Lung (tissue), 12 donors: ENCODE measurements around the gene DGCR2. TPM values are rescaled to one million over a fixed set of nuclear protein-coding genes. Genes with fewer than 3 reads are reported as not detected.

Experiments used
- ATAC-seq: fragments of 200-7000 bp; cut with Tn5 transposase; one replicate; pipeline ENCODE4 v1.9.1; 2020; ENCODE audit warnings: moderate number of reproducible peaks; ENCODE audit not compliant: insufficient read depth, low FRiP score
- DNase-seq, 3 donors: peaks; one replicate each; pipeline ENCODE4 v3.0.0-alpha.2; 2013 to 2017
- H3K27ac ChIP-seq, 2 donors: one replicate each; pipeline ENCODE4 v1.5.1; 2013; ENCODE audit warnings: mild to moderate bottlenecking in 2 of 2, moderate library complexity in 2 of 2, control low read depth in 1 of 2, inconsistent platforms in 1 of 2, low read depth in 1 of 2, low read length in 1 of 2
- H3K27me3 ChIP-seq, 3 donors: one replicate each; pipeline ENCODE4 v1.5.1; 2013; ENCODE audit warnings: low read length in 2 of 3; ENCODE audit not compliant: control insufficient read depth in 3 of 3, insufficient read depth in 3 of 3
- H3K36me3 ChIP-seq, 4 donors: one replicate each; pipeline ENCODE4 v1.5.1; 2013; ENCODE audit warnings: low read length in 4 of 4, mild to moderate bottlenecking in 1 of 4, moderate library complexity in 1 of 4; ENCODE audit not compliant: control insufficient read depth in 4 of 4, insufficient read depth in 4 of 4
- H3K4me1 ChIP-seq, 5 donors: one replicate each; pipeline ENCODE4 v1.5.1; 2013; ENCODE audit warnings: low read length in 5 of 5, mild to moderate bottlenecking in 2 of 5, moderate library complexity in 1 of 5; ENCODE audit not compliant: control insufficient read depth in 5 of 5, insufficient read depth in 5 of 5
- H3K4me3 ChIP-seq: one replicate; pipeline ENCODE4 v1.5.1; 2013; ENCODE audit warnings: mild to moderate bottlenecking, control low read depth, moderate library complexity
- H3K9ac ChIP-seq, 2 donors: one replicate each; pipeline ENCODE4 v1.5.1; 2013; ENCODE audit warnings: low read length in 2 of 2, control low read depth in 1 of 2; ENCODE audit not compliant: insufficient read depth in 1 of 2
- H3K9me3 ChIP-seq, 4 donors: one replicate each; pipeline ENCODE4 v1.5.1; 2013; ENCODE audit warnings: low read length in 3 of 4, mild to moderate bottlenecking in 1 of 4, moderate library complexity in 1 of 4; ENCODE audit not compliant: control insufficient read depth in 4 of 4, insufficient read depth in 3 of 4
- WGBS, 2 donors: extraction: QIAGEN DNeasy Blood & Tissue Kit; methylation state at CpG; one replicate each; pipeline ENCODE4 v1.1.7; 2013; 5-methylcytosine and 5-hydroxymethylcytosine counted together
- polyA plus RNA-seq, 2 donors: library from polyadenylated mRNA; stranded (reverse); fragments of 200-250 nt; gene quantifications; one replicate each; pipeline ENCODE4 v1.2.1, GENCODE V29; 2013
- total RNA-seq, 2 donors: library from RNA; depleted of rRNA in 1 of 2; stranded (reverse); fragments of >200 nt in 1 of 2; gene quantifications; one replicate each; pipeline ENCODE4 v1.2.1, GENCODE V29; 2014 to 2021
- TF ChIP-seq, protein P1 (sequence below): IDR thresholded peaks from 2 replicates; pipeline ENCODE4 v1.5.1; 2012; ENCODE audit warnings: mild to moderate bottlenecking; ENCODE audit errors: control extremely low read depth, extremely low read depth
- donor health status: control.
- donor health status: control.
- donor health status: Bipolar disorder and iron deficiency.
- donor health status: healthy.
- donor health status: DM: yes; HTN: yes; CAD: no.

DGCR2 gene
- total and polyA plus RNA-seq, 4 donors = 40.4 to 77.4 (median 50.5) TPM

DNA sequence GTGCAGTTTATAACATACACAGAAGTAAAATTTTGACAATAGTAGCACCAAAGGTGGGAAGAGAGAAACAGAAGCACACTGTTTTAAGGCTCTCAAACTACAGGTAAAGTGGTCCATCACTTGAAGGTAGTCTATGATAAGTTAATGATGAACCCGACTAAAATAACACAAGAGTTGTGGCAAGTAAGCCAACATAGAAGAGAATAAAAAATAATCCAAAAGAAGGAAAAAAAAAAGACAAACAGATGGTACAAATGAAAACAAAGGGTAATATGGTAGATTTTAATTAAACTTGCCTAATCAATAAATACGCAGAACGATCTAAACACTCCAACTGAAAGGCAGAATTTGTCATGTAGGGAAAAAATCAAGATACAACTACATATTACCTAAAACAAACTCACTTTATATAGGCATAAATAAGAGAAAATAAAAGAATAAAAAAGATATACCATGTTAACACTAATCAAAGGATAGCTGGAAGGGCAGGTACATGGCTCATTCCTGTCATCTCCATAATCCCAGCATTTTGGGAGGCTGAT lies 31.6 kb downstream of the DGCR2 start:
- TF ChIP-seq, protein P1, sequence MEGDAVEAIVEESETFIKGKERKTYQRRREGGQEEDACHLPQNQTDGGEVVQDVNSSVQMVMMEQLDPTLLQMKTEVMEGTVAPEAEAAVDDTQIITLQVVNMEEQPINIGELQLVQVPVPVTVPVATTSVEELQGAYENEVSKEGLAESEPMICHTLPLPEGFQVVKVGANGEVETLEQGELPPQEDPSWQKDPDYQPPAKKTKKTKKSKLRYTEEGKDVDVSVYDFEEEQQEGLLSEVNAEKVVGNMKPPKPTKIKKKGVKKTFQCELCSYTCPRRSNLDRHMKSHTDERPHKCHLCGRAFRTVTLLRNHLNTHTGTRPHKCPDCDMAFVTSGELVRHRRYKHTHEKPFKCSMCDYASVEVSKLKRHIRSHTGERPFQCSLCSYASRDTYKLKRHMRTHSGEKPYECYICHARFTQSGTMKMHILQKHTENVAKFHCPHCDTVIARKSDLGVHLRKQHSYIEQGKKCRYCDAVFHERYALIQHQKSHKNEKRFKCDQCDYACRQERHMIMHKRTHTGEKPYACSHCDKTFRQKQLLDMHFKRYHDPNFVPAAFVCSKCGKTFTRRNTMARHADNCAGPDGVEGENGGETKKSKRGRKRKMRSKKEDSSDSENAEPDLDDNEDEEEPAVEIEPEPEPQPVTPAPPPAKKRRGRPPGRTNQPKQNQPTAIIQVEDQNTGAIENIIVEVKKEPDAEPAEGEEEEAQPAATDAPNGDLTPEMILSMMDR = no peak
- no peak for ATAC-seq
- peaks cover 0 to 3% (median 0%) of the 10 kb centered on the region in 5 donors for H3K4me1 ChIP-seq
- no peak overlapping the region for H3K27ac ChIP-seq
- H3K27me3 ChIP-seq = no peaks in the 10 kb centered on the region
- H3K4me3 ChIP-seq = no peak overlapping the region
- 95 to 98% methylated on average over 3 of the region's 3 CpGs for WGBS, 2 donors
- H3K9me3 ChIP-seq = no peaks in the 10 kb centered on the region
- peaks cover 0 to 16% (median 7%) of the 10 kb centered on the region in 4 donors for H3K36me3 ChIP-seq
- no peak for DNase-seq
- no peak overlapping the region for H3K9ac ChIP-seq

DNA sequence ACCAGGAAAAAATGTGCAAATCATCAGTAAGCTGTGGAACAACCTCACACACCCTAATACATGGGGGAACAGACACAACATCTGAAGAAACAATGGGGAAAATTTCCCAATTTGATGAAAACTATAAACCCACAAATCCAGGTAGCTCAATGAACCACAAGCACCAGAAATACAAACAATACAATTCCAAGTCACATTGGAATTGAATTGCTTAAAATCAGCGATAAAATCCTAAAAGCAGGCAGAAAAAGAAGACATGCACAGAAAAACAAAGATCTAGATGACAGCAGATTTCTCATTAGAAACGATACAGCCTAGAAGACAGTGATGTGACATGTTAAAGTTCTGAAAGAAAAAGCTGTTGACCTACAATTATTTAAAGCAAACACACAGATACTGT lies 32.0 kb downstream of the DGCR2 start:
- Histone ChIP-seq H3K36me3 (peaks cover 0 to 17% (median 7%) of the 10 kb centered on the region in 4 donors), H3K27me3 (no peaks in the 10 kb centered on the region), H3K27ac (no peak overlapping the region), H3K4me1 (peaks cover 0 to 3% (median 0%) of the 10 kb centered on the region in 5 donors), H3K4me3 (no peak overlapping the region), H3K9me3 (no peaks in the 10 kb centered on the region), H3K9ac (no peak overlapping the region)
- TF ChIP-seq, protein P1 = no peak
- WGBS, 2 donors = 95% methylated on average over 2 of the region's 2 CpGs
- no peak for DNase-seq
- ATAC-seq = no peak

DNA sequence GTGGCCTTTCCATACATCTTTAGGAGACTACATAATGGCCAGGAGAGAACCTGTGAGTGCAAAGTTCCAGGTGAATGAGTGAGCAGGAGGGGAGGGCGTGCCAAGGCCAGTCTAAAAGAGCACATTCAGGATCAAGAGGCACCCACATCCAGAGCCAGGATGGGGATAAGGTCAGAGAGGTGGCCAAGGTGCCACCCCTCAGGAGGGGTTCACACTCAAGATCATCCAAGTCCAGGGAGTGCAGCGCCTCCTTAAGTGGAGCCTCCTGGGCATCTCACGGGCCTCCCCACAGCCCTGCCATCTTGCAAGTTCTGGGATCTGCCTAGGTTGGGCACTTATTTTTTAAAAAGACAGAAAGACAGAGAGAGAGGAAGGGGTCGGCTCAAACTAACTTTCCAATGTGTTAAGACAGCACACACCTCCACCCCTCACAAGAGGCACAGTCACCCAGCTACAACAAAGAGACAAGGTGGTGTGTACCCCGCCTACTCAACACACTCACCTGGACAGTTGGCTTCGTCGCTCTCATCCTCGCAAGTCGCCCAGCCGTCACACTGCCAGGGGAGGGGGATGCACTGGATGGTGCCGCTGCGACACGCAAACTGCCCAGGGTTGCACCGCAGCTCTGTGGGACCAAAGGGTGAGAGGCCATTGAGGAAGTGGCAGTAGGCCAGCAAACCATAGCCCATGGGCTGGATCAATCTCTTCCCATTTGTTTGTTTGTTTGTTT lies 33.2 kb downstream of the DGCR2 start:
- Histone ChIP-seq H3K4me1 (peaks cover 0 to 4% (median 0%) of the 10 kb centered on the region in 5 donors), H3K9me3 (no peaks in the 10 kb centered on the region), H3K36me3 (peaks cover 0 to 17% (median 7%) of the 10 kb centered on the region in 4 donors), H3K27me3 (no peaks in the 10 kb centered on the region), H3K4me3 (no peak overlapping the region), H3K27ac (no peak overlapping the region), H3K9ac (no peak overlapping the region)
- whole genome bisulfite sequencing, 2 donors = 98 to 100% methylated on average over 14 of the region's 14 CpGs
- ATAC-seq (no peak), DNase-seq (no peak)
- TF ChIP-seq, protein P1 = no peak
